ENCODE data around the gene MYRIP.

- no peak for TF ChIP-seq CTCF (IDR thresholded peaks at IDR 0.05; ENCODE audit: insufficient read depth, low read length, poor library complexity, severe bottlenecking)
- TF ChIP-seq EZH2phosphoT487 (conservative IDR thresholded peaks at IDR 0.05; ENCODE audit: low read length), result no peak
Measured at GRCh38 chr3:40264451-40264850, 455.0 kb downstream of the MYRIP start.

All from SU-DHL-6 (cell line).